HG03139 (cell line): ENCODE results near the gene SFMBT1.

ENCODE experiments used
- ATAC-seq: cut with Tn5 transposase; IDR thresholded peaks from one replicate; pipeline ENCODE4 v1.9.1; 2021; ENCODE audit not compliant: unreplicated experiment

Gene SFMBT1, protein sequence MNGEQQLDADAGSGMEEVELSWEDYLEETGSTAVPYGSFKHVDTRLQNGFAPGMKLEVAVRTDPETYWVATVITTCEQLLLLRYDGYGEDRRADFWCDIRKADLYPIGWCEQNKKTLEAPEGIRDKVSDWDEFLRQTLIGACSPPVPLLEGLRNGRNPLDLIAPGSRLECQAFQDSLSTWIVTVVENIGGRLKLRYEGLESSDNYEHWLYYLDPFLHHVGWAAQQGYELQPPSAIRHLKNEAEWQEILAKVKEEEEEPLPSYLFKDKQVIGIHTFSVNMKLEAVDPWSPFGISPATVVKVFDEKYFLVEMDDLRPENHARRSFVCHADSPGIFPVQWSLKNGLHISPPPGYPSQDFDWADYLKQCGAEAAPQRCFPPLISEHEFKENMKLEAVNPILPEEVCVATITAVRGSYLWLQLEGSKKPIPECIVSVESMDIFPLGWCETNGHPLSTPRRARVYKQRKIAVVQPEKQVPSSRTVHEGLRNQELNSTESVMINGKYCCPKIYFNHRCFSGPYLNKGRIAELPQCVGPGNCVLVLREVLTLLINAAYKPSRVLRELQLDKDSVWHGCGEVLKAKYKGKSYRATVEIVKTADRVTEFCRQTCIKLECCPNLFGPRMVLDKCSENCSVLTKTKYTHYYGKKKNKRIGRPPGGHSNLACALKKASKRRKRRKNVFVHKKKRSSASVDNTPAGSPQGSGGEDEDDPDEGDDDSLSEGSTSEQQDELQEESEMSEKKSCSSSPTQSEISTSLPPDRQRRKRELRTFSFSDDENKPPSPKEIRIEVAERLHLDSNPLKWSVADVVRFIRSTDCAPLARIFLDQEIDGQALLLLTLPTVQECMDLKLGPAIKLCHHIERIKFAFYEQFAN

DNA sequence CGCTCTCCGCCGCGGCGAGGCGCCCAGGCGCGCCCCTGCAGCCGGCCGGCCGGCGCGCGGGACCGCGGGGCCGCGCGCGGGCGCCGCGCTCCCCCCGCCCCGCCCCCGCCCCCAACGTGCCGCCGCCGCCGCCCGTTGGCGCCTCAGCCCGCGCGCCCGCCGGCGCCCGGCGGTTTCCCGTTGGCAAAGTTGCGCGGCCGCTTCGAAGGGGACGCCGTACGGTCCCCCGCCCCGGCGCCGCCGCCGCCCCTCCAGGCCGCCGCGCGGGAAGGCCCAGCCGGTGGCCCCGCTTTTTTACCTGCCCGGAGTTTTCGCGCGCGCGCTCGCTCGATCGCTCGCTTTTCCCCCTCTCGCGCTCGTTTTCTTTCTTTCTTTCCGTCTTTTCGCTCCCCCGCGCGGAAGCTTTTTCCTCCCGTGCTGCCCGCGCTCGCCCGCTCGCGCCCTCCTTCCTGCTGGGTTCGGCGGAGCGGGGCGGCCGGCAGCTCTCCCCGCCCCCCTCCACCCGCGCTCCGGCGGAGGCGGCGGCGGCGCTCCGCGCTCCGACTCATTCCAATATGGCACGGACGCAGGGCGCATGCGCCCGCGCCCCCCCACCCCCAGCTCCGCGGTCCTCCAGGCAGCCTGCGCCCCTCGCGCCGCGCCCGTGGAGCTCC lies at the start of gene SFMBT1:
Gene SFMBT1, minus strand, starts transcription at position 556 of the 653 bp plus-strand sequence. CDS start 76,945 bp downstream, outside the sequence.
- peak; percentile 34 for ATAC-seq

DNA sequence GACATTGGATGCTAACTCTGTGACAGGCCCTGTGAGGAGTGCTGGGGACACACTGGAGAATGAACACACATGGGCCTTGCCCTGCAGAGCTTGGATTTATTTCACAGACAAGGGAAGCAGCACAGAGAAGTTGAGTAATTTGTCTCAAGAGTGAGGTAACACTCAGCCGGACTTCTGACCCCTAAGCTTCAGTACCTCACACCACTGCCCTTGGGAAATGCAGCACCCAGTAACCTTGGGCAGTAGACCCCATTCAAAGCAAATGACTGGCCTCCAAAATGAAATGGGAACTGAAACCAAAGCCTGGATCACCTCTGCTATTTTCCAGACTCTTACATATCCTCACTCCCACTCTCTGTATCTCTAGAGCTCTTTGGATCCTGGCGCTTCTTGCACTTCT lies 47.1 kb upstream of the SFMBT1 start:
- ATAC-seq, result no peak

DNA sequence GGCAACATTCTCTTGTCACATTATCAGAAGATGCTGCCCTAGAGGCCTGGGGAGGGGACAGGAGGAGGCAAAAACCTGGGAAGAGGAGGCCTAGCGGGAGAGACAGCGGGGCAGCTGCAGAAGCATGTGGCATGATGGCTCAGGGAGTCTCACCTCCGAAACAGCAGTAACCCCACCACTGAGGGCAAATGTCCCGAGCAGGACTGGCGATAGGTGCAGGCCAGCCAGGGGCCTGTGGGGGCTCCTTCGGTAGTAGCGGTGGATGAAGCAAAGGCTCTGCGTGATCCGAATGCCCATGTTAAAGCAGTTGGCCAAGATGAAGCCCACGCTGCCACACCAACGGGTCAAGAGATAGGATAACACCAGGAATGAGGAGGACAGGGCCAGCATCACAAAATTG lies 46.3 kb upstream of the SFMBT1 start:
- no peak for ATAC-seq

DNA sequence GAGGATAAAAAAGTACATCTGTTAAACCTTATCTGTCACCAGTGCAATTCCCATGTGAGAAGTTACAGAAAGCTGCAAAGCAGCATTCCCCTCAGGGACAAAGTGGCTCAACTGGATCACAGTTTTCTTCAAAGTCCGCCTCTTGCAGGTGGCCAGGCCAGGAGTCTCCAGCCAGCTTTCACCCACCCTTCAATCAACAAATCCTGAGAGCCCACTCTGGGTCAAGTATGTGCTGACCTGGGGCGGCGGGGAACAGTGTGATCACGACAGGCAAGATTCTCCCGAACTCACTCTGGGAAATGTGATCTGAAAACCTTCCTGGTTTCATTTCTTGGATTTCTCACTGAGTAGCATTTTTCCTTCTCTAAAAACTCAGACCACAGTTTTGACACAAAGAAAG lies 45.1 kb upstream of the SFMBT1 start:
- no peak for ATAC-seq

DNA sequence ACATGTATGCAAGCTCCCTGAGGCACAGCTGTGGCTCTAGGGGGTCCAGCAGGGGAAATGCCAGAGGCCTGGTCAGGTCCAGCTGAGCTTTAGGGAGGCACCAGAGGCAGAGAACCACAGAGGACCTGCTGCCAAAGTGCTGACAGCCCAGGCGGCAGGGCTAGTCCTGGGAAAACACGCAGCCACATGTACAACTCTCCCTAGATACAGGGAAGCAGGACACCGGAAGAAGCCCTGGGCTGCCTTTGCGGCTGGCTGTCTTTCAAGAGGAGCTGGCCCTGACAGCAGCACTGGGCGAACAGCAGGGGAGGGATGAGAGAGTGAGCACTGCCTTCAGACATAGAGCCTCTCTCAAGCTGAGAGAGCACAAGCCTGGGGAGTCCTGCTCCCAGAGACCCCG lies 43.6 kb upstream of the SFMBT1 start:
- ATAC-seq, result no peak

DNA sequence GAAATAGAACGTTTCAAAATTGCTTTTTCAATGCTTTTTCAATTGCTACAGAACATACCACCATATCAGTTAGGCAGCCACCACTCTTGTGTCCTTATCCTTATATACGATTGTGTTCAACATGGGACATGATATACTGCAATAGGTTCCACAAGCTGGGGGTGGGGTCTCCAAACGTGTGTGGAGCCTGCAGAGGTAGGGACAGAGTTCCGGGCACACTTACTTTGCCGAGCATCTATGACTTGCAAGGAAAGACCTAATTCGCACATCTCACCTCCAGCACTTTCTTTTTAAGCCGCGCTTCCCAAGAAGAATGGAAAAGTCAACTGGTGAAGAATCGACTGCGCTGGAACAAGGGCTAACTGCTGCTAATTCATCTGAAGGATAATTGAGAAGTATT lies 39.6 kb upstream of the SFMBT1 start:
- ATAC-seq, result no peak

DNA sequence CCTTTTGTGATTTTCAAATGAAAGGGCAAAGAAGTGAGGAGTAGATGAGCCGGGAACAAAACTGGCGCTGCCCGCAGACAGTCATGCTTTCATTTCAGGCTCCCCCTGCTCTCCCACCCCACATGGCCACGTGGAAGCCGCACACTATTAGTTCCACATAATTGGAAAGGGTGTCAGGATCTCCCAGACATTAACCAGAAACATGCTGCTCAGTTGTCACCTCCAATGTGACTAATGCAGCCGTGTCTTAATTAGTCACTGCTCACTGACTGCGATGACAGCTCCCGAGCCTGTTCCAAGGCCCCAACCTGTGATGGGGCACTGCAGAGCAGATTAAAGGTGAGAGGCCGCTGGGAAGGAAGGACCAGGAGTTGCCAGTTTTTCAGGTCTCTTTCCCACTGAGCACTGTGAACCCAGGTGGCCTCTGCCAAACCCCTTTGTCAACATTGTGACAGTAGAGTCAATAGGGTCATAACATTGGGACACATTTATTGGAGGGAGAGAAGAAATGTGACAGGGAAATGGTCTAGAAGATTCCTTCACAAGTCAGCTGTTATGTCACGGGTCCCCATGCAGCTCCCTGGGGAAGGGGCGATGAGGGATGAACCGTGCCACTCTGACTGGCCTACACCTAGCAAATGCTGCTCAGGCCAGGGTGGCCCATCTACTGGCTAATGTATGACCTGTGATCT lies 38.6 kb upstream of the SFMBT1 start:
- no peak for ATAC-seq

DNA sequence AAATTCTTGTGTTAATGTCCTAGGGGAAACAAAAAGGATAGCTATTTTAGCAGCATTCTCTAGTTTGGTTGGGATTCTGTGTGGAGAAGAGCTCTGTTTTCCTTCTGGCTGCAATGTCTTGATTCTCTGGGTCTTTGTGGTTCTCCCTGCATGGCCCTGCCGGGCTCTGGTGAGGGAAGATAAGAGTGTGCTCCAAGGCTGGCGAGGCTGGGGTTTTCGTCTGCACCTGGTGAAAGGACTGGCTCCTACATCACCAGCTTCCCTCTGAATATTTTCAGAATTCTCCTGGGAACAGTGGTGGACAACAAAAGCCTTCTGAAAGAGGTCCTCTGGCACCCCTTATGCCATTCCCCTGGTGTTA lies 38.1 kb upstream of the SFMBT1 start:
- no peak for ATAC-seq

DNA sequence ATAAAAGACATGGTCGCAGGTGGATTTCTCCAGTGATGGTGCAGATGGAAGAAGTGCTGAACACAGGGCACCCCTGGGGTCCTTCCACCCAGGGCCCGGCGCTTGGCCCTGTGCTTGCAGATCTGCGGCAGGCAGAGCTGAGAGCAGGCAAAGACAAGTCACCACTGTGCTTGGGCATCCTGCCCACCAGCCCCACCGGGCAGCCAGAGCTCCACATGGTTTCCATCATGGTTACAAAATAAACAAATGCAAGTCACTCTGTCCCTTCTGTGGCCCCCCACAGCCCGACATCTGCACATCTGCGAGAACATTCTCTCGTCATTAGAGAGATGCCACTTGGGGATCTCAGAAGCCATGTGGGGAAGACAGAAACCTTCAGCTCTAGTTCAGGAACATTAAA lies 37.6 kb upstream of the SFMBT1 start:
- no peak for ATAC-seq

DNA sequence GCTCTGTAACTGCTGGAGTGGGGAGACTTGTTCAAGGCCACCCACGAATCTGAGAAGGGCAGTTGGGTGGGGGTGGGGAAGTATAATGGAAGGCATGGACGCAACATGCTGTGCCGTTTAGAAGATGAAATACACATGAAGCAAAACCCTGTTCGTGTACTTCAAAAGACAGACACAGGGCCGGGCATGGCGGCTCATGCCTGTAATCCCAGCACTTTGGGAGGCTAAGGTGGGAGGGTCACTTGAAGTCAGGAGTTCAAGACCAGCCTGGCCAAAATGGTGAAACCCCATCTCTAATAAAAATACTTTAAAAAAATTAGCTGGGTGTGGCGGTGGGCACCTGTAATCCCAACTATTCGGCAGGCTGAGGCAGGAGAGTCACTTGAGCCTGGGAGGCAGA lies 36.9 kb upstream of the SFMBT1 start:
- ATAC-seq, result no peak

DNA sequence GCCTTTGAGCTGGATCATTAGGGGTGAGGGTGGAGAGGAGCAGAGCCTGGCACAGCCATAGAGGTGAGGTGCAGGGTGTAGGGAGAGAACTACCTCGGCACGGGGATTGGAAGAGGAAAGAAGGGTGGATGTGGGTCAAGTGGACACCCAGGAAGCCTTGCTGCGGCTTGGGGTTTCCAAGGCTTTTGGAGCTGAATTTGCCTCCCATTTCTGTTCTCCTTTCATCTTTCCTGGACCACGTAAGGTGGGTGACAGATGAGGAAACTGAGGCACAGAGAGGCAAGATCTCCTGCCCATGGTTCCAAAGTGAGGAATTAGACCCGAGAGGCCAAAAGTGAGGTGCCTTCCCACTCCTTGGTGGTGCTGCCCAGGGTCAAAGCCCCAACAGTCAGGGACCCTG lies 35.4 kb upstream of the SFMBT1 start:
- ATAC-seq, result no peak

DNA sequence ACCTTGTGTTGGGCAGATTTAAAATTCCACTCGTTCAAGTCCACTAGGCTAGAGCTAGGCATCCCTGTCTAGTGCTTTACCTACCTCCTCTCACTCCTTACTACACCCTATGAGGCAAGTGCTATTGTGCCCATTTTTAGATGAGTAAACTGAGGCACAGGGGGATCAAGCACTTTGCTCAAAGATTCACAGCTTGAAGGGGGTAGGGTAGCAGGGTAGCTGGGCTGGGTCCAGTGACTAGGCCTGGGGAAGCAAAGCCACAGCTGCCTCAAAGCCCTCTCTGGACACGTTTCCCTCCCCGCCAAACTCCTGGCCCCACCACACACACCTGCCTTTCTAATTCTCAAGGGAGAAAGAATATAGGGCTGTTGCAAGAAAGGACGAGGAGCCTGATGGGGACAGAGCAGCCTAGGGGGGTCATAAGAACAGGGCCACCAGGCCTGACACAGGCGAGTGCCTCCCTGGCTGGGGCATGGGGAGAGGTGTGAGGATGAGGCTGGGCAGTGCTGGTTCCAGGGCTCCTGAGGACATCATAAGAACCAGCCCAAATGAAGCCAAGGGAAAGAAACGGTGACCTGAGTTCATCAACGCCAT lies 34.8 kb upstream of the SFMBT1 start:
- ATAC-seq, result no peak

DNA sequence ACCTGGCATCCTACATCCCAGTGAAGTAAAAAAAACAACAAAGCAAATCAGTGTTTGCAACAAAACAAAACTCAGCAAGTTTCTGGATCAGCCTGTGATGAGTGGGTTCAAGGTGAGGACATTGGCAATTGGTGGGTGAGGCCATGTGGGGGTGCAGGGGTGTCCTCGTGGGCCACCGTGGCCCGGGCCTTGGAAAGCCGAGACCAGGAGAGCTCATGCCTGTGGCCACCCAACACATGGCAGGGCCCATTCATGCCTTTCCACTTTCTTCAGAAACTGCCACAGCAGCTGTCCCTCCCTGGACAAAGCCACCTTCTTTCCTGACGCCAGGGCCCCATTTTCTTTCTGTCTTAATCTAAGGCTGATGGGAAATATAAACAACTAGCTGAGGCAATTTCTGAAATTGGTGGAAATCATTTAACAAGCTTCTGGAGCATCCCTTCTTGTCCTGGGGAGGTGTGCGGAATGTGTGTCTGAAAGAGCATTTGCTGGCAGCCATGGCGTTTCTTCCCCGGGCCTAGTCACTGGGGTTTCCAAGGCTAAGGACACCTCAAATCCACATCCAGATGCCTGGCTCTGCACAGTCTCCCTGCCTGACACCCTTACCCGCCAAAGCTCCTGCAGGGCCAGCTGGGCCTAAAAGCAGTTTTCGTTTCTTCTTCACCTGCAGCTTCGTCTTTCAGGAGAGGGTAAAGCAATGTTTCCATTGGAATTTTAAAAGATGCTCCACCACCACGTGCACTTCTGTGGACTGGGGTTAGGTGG lies 34.1 kb upstream of the SFMBT1 start:
- ATAC-seq, result no peak

DNA sequence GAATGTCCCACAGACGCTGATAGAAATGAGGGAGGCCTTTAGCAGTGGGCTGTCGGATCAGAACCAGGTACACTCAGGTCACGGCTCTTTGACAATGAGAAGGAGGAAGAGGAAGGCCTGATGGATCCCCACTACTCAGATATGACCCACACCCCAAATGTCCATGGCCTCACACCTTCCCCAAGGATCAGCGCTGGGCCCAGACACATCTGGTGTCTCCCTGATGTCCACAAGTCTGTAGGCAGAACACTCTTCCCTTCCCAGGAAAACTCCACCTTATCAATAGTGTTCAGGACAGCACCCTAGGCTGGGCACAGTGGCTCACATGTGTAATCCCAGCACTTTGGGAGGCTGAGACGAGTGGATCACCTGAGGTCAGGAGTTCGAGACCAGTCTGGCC lies 33.3 kb upstream of the SFMBT1 start:
- no peak for ATAC-seq

DNA sequence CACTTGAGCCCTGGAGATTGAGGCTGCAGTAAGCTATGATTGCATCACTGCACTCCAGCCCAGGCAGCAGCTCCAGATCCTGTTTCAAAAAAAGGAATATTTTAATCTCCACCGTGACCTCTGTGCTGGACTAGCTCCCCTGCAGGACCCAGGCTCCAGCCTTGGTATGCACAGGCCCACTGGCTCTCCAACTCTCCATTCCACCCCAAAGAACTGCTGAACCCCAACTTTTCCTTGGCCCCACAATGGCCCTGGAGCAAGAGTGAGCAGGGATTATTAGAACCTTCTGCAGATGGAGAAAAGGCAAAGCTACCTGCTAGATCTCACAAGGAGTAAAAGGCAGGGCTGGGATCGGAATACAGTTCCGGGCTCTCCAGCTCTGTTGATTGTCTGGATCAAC lies 32.8 kb upstream of the SFMBT1 start:
- ATAC-seq, result no peak

DNA sequence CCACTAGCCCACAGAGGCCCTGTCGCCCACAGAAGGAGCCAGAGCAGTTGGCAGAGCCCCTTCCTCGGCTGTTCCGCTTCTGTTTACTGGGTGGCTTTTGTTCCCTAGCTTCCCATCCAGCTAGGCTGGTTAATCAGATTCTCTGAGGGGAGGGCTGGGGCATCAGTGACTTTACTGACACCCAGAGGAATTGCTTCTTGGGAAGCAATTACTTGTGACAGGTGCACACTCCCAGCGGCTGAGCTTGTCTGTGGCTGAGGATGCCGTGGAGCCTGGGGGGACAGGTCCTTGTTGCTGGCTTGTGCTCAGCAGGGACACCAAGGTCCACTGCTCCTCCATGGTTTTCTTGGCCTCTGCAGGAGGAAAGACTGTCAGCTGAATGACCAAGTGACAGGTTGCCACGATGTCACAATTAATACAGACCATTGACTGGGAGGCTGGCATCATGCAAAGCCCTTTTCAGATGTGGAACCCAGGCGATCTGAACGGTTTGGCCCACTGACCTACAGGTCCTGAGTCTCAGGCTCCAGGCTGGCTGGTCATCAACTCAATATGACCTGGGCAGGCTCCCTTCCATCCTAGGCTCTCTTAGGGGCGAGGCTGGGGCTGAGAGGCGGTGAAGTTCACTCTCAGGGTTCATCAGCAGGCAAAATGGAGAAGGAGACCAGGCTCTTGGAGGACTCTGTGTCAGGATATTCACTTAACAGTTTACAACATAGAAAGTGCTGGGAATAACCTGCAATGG lies 31.8 kb upstream of the SFMBT1 start:
- ATAC-seq, result no peak

DNA sequence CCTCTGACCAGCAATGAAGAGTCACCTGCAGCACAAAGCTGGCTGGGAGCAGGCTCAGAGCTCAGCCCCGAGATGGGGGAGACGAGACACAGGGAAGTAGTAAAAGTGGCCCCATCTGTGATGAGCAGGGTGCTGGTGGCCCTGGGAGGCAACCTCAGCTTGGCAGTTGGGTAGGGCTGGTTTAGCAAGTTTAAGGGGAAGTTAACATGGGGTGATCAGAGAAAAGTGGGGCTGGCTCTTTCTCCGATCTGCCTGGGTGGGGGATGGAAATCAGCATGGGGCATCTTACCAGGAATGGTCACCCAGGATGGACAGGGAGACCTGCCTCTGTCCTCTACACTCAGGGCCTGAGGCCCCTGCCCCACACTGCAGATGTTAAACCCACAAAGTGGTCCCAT lies 29.9 kb upstream of the SFMBT1 start:
- ATAC-seq, result no peak

DNA sequence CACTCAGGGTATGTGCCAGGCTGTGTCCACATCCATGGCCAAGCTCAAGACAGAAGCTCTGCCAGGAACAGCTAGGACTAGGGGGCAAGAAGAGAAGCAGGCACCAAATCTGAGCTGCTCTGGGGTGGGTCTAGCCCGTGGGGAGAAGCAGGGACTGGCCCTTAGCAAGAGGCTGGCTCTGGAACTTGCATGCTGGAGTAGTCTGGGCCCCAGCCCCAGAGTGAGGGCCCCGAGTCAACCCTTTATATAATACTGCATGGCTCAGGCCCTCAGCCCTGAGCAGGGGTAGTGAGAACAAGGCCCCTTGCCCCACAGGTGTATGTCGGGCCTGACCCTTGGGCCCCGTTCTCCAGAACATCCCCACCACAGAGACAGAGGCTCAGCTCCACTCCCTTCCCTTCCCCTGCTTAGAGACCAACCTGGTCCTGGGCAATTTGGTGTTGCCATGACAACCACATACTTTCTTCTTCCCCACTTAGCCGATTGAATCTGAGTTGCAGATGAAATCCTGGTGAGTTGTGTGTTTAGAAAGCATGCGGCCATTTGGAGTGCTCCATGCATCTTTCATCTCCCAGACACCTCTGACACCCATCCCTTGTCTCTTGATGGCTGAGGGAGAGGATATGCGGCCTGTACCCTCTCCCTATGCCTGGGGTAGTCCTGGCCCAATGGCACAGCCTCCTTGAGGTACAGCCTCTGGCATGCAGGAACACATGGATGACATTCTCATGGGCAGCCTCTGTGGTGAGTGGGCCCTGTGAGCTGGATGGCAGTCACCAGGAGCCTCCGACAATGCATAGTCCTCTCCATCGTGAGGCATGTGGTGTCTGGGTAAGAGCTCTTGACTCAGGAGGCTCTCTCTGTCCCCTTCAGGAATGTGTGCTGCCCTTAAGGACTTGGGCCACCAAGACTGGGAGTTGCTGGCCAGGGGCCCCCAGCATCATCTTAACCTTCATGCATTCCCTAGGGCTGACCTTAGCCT lies 29.2 kb upstream of the SFMBT1 start:
- ATAC-seq, result no peak
